Activated CD8-positive, alpha-beta memory T cell treated with anti-CD3 and anti-CD28 coated beads for 36 hours (primary cell): Measurements from ENCODE around the gene NUCB1. TPM values are rescaled to one million over a fixed set of nuclear protein-coding genes. Genes with fewer than 3 reads are reported as not detected.
"Not testable (repeated sequence)": the region's sequence is repeated elsewhere in the genome, so short reads cannot be mapped to it uniquely, and the experiment has no call there.

Experiments
- CTCF ChIA-PET: fragments of 350-600 bp; sonication (Branson Sonifier 250); formaldehyde crosslinking; loops from one replicate; lab custom pipeline; 2021; ENCODE audit warnings: antibody characterized with exemption; lab: Charles Lee
- POLR2A ChIA-PET: fragments of 350-600 bp; sonication (Branson Sonifier 250); formaldehyde crosslinking; loops from one replicate; lab custom pipeline; 2021; ENCODE audit warnings: antibody characterized with exemption; lab: Charles Lee
- total RNA-seq, 2 experiments: library from RNA; stranded (reverse); gene quantifications; one replicate each; pipeline ENCODE4 v1.2.3, GENCODE V29; 2021

Gene NUCB1
- total RNA-seq, 2 experiments from 2014 or later, result 89.2 to 89.5 TPM

- ChIA-PET POLR2A (interaction anchor here (0.6 to 0.7 kb wide), 2 partner anchors 14 to 27 kb away, joined by 4 read pairs; no protein-coding TSS in a partner anchor), CTCF (no interaction called here)
These were observed 9.6 kb upstream of the NUCB1 start for GRCh38 chr19:48890551-48890950.

GRCh38 chr19:48895226-48895625 is 4.9 kb upstream of the NUCB1 start:
- ChIA-PET CTCF (interaction anchor here (1.0 to 1.8 kb wide), 2 partner anchors 67 to 75 kb away, joined by 3 read pairs; no protein-coding TSS in a partner anchor), POLR2A (no interaction called here)

GRCh38 chr19:48896191-48896720 is 3.9 kb upstream of the NUCB1 start:
- CTCF ChIA-PET, result interaction anchor here (1.5 to 1.8 kb wide), 3 partner anchors 17 to 66 kb away, joined by 3 to 9 read pairs (median 6); no protein-coding TSS in a partner anchor
- POLR2A ChIA-PET, result interaction anchor here (0.7 kb wide), 1 partner anchor 72 kb away, joined by 3 read pairs; no protein-coding TSS in a partner anchor

GRCh38 chr19:48897181-48897580 is 2.9 kb upstream of the NUCB1 start:
- ChIA-PET CTCF (interaction anchor here (1.5 to 1.7 kb wide), 2 partner anchors 18 to 55 kb away, joined by 6 to 9 read pairs; no protein-coding TSS in a partner anchor), POLR2A (no interaction called here)

- ChIA-PET POLR2A (interaction anchor here (0.7 to 1.7 kb wide), 5 partner anchors 23 to 65 kb away, joined by 3 to 7 read pairs (median 5); partner anchors contain the start of gene PPP1R15A), CTCF (interaction anchor here (1.8 to 2.2 kb wide), 2 partner anchors 71 to 94 kb away, joined by 7 read pairs; partner anchors contain the start of gene RUVBL2)
These were observed 744 bp upstream of the NUCB1 start for GRCh38 chr19:48899386-48899749.

- ChIA-PET POLR2A (interaction anchor here (1.0 to 1.7 kb wide), 5 partner anchors 25 to 67 kb away, joined by 3 to 7 read pairs (median 5); partner anchors contain the start of gene PPP1R15A), CTCF (interaction anchor here (0.6 to 2.2 kb wide), 4 partner anchors 42 to 93 kb away, joined by 3 to 7 read pairs (median 6); partner anchors contain the start of genes HSD17B14 and RUVBL2)
These were observed 630 bp downstream of the NUCB1 start for GRCh38 chr19:48900477-48901406.

- POLR2A ChIA-PET, result not testable (repeated sequence)
- CTCF ChIA-PET, result interaction anchor here (1.0 kb wide), 1 partner anchor 9 kb away, joined by 3 read pairs; no protein-coding TSS in a partner anchor
These were observed 2.2 kb downstream of the NUCB1 start for GRCh38 chr19:48902291-48902690.

GRCh38 chr19:48903788-48904187 is 3.7 kb downstream of the NUCB1 start:
- POLR2A ChIA-PET, CTCF ChIA-PET: not testable (repeated sequence)

- CTCF ChIA-PET, result interaction anchor here (0.7 kb wide), 1 partner anchor 65 kb away, joined by 3 read pairs; no protein-coding TSS in a partner anchor
- POLR2A ChIA-PET, result interaction anchor here (0.5 kb wide), 1 partner anchor 66 kb away, joined by 3 read pairs; no protein-coding TSS in a partner anchor
These were observed 5.6 kb downstream of the NUCB1 start for GRCh38 chr19:48905664-48906063.

GRCh38 chr19:48906324-48906723 is 6.2 kb downstream of the NUCB1 start:
- ChIA-PET POLR2A (no interaction called here), CTCF (interaction anchor here (0.7 kb wide), 1 partner anchor 64 kb away, joined by 3 read pairs; no protein-coding TSS in a partner anchor)

GRCh38 chr19:48907671-48908070 is 7.6 kb downstream of the NUCB1 start:
- ChIA-PET POLR2A (no interaction called here), CTCF (no interaction called here)

- POLR2A ChIA-PET, CTCF ChIA-PET: not testable (repeated sequence)
These were observed 9.4 kb downstream of the NUCB1 start for GRCh38 chr19:48909424-48910077.

GRCh38 chr19:48910803-48911202 is 10.7 kb downstream of the NUCB1 start:
- CTCF ChIA-PET, result interaction anchor here (0.6 to 1.3 kb wide), 3 partner anchors 10 to 141 kb away, joined by 3 to 4 read pairs (median 3); no protein-coding TSS in a partner anchor
- POLR2A ChIA-PET, result no interaction called here

- POLR2A ChIA-PET, result no interaction called here
These were observed 13.2 kb downstream of the NUCB1 start for GRCh38 chr19:48913114-48913889.

GRCh38 chr19:48914181-48914580 is 14.1 kb downstream of the NUCB1 start:
- ChIA-PET POLR2A (interaction anchor here (0.9 kb wide), 1 partner anchor 34 kb away, joined by 3 read pairs; no protein-coding TSS in a partner anchor), CTCF (interaction anchor here (1.2 kb wide), 1 partner anchor 12 kb away, joined by 3 read pairs; no protein-coding TSS in a partner anchor)

More at GRCh38 chr19:48913114-48913889, 13.2 kb downstream of the NUCB1 start:
- CTCF ChIA-PET, result interaction anchor here (1.2 kb wide), 1 partner anchor 13 kb away, joined by 3 read pairs; no protein-coding TSS in a partner anchor

- ChIA-PET POLR2A (no interaction called here), CTCF (no interaction called here)
These were observed 15.6 kb downstream of the NUCB1 start for GRCh38 chr19:48915757-48916156.

GRCh38 chr19:48918071-48918470 is 18.0 kb downstream of the NUCB1 start:
- POLR2A ChIA-PET, result interaction anchor here (0.6 kb wide), 3 partner anchors 10 to 37 kb away, joined by 4 to 9 read pairs (median 5); no protein-coding TSS in a partner anchor
- CTCF ChIA-PET, result interaction anchor here (0.9 kb wide), 1 partner anchor 74 kb away, joined by 3 read pairs; no protein-coding TSS in a partner anchor
